Embryonic facial prominence (tissue), 1 donor: ENCODE data around the gene CRB1.
"Not testable (repeated sequence)": the region's sequence is repeated elsewhere in the genome, so short reads cannot be mapped to it uniquely, and the experiment has no call there.

Experiments used
- DNase-seq: peaks from one replicate; pipeline ENCODE4 v3.0.0-alpha.2; 2016; ENCODE audit errors: extremely low spot score

Gene CRB1

GRCh38 chr1:197399755-197400521, 131.9 kb downstream of the CRB1 start:
- DNase-seq, result no peak

GRCh38 chr1:197400522-197400902, 132.5 kb downstream of the CRB1 start:
- DNase-seq, result no peak

- no peak for DNase-seq
Observed at GRCh38 chr1:197402189-197402588, 134.1 kb downstream of the CRB1 start.

GRCh38 chr1:197404774-197405173, 136.7 kb downstream of the CRB1 start:
- DNase-seq, result not testable (repeated sequence)

GRCh38 chr1:197405614-197406013, 137.6 kb downstream of the CRB1 start:
- not testable (repeated sequence) for DNase-seq

GRCh38 chr1:197413564-197413963, 145.5 kb downstream of the CRB1 start:
- no peak for DNase-seq

GRCh38 chr1:197415221-197415620, 147.2 kb downstream of the CRB1 start:
- no peak for DNase-seq

- no peak for DNase-seq
Observed at GRCh38 chr1:197418693-197419092, 150.6 kb downstream of the CRB1 start.

- DNase-seq, result no peak
Observed at GRCh38 chr1:197422993-197423392, 154.9 kb downstream of the CRB1 start.

- no peak for DNase-seq
Observed at GRCh38 chr1:197424380-197424779, 156.3 kb downstream of the CRB1 start.

GRCh38 chr1:197429372-197429771, 161.3 kb downstream of the CRB1 start:
- no peak for DNase-seq

GRCh38 chr1:197435224-197435623, 167.2 kb downstream of the CRB1 start:
- no peak for DNase-seq

- no peak for DNase-seq
Observed at GRCh38 chr1:197437601-197438000, 169.5 kb downstream of the CRB1 start.

- DNase-seq, result no peak
Observed at GRCh38 chr1:197438010-197438790, 170.1 kb downstream of the CRB1 start.

- DNase-seq, result no peak
Observed at GRCh38 chr1:197439708-197440280, 171.7 kb downstream of the CRB1 start.

GRCh38 chr1:197440715-197441114, 172.7 kb downstream of the CRB1 start:
- no peak for DNase-seq

- DNase-seq, result no peak
Observed at GRCh38 chr1:197441999-197442414, 174.0 kb downstream of the CRB1 start.

GRCh38 chr1:197444755-197445154, 176.7 kb downstream of the CRB1 start:
- no peak for DNase-seq

GRCh38 chr1:197448121-197448779, 180.2 kb downstream of the CRB1 start:
- DNase-seq, result no peak

GRCh38 chr1:197451381-197451780, 183.3 kb downstream of the CRB1 start:
- no peak for DNase-seq

- no peak for DNase-seq
Observed at GRCh38 chr1:197453376-197454058, 185.5 kb downstream of the CRB1 start.

GRCh38 chr1:197462539-197462938, 194.5 kb downstream of the CRB1 start:
- DNase-seq, result no peak
